Ishikawa (cell line): ENCODE results near the gene CRABP1.

Experiments used
- CEBPB ChIP-seq: IDR thresholded peaks from 2 replicates; pipeline ENCODE4 v1.6.1; 2012
- CREB1 ChIP-seq: IDR thresholded peaks from 2 replicates; pipeline ENCODE4 v1.6.1; 2012; ENCODE audit warnings: low read depth
- EGR1 ChIP-seq: IDR thresholded peaks from 2 replicates; pipeline ENCODE4 v1.6.1; 2012
- EP300 ChIP-seq: IDR thresholded peaks from 2 replicates; pipeline ENCODE4 v1.6.1; 2012; ENCODE audit warnings: borderline replicate concordance
- FOXM1 ChIP-seq: IDR thresholded peaks from 2 replicates; pipeline ENCODE4 v1.6.1; 2012; ENCODE audit warnings: low read depth, borderline replicate concordance
- NFIC ChIP-seq: IDR thresholded peaks from 2 replicates; pipeline ENCODE4 v1.6.1; 2012
- RAD21 ChIP-seq: IDR thresholded peaks from 2 replicates; pipeline ENCODE4 v1.6.1; 2012; ENCODE audit warnings: low read depth
- TAF1 ChIP-seq: IDR thresholded peaks from 2 replicates; pipeline ENCODE4 v1.6.1; 2012; ENCODE audit warnings: low read depth, mild to moderate bottlenecking
- TCF12 ChIP-seq: IDR thresholded peaks from 2 replicates; pipeline ENCODE4 v1.6.1; 2012; ENCODE audit warnings: low read depth
- TEAD4 ChIP-seq: IDR thresholded peaks from 2 replicates; pipeline ENCODE4 v1.6.1; 2012
- YY1 ChIP-seq: IDR thresholded peaks from 2 replicates; pipeline ENCODE4 v1.6.1; 2012; ENCODE audit warnings: low read depth
- ZBTB7A ChIP-seq: IDR thresholded peaks from 2 replicates; pipeline ENCODE4 v1.6.1; 2012; ENCODE audit warnings: low read depth
- TF ChIP-seq, protein P1 (sequence below): IDR thresholded peaks from 2 replicates; pipeline ENCODE4 v1.6.1; 2012; ENCODE audit warnings: low read depth, mild to moderate bottlenecking
- TF ChIP-seq, protein P2 (sequence below): IDR thresholded peaks from 2 replicates; pipeline ENCODE4 v1.6.1; 2012
- TF ChIP-seq, protein P3 (sequence below): IDR thresholded peaks from 2 replicates; pipeline ENCODE4 v1.6.1; 2012

The CRABP1 gene

DNA sequence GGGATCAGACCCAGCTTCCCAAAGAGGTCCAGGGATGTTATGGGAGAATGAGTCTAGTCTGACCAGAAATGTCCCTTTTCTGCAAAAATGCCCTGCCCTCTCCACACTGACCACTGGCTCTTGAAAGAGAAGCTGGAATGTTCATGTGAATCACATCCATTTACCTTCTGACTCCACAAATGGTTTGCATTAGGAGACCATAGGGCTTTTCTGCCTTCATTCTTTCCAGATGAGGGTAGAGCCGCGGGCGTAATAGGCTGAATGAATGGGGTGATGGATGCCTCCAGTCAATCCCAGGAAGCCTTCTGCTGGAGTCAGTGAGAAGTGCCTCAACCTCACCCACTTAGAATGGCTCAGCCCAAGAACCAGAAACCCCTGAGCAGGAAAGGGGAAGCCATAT lies 50.7 kb downstream of the CRABP1 start:
- no peak for TF ChIP-seq RAD21
- no peak for TF ChIP-seq TAF1
- TF ChIP-seq, protein P1, sequence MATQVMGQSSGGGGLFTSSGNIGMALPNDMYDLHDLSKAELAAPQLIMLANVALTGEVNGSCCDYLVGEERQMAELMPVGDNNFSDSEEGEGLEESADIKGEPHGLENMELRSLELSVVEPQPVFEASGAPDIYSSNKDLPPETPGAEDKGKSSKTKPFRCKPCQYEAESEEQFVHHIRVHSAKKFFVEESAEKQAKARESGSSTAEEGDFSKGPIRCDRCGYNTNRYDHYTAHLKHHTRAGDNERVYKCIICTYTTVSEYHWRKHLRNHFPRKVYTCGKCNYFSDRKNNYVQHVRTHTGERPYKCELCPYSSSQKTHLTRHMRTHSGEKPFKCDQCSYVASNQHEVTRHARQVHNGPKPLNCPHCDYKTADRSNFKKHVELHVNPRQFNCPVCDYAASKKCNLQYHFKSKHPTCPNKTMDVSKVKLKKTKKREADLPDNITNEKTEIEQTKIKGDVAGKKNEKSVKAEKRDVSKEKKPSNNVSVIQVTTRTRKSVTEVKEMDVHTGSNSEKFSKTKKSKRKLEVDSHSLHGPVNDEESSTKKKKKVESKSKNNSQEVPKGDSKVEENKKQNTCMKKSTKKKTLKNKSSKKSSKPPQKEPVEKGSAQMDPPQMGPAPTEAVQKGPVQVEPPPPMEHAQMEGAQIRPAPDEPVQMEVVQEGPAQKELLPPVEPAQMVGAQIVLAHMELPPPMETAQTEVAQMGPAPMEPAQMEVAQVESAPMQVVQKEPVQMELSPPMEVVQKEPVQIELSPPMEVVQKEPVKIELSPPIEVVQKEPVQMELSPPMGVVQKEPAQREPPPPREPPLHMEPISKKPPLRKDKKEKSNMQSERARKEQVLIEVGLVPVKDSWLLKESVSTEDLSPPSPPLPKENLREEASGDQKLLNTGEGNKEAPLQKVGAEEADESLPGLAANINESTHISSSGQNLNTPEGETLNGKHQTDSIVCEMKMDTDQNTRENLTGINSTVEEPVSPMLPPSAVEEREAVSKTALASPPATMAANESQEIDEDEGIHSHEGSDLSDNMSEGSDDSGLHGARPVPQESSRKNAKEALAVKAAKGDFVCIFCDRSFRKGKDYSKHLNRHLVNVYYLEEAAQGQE, result no peak
- TF ChIP-seq NFIC, result no peak
- no peak for TF ChIP-seq EP300
- TF ChIP-seq CEBPB, result no peak
- no peak for TF ChIP-seq EGR1
- no peak for TF ChIP-seq FOXM1
- TF ChIP-seq, protein P2, sequence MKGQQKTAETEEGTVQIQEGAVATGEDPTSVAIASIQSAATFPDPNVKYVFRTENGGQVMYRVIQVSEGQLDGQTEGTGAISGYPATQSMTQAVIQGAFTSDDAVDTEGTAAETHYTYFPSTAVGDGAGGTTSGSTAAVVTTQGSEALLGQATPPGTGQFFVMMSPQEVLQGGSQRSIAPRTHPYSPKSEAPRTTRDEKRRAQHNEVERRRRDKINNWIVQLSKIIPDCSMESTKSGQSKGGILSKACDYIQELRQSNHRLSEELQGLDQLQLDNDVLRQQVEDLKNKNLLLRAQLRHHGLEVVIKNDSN, result no peak
- no peak for TF ChIP-seq TEAD4
- TF ChIP-seq TCF12, result no peak
- no peak for TF ChIP-seq YY1
- TF ChIP-seq, protein P3, sequence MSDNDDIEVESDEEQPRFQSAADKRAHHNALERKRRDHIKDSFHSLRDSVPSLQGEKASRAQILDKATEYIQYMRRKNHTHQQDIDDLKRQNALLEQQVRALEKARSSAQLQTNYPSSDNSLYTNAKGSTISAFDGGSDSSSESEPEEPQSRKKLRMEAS, result no peak
- TF ChIP-seq CREB1, result no peak
- TF ChIP-seq ZBTB7A, result no peak

DNA sequence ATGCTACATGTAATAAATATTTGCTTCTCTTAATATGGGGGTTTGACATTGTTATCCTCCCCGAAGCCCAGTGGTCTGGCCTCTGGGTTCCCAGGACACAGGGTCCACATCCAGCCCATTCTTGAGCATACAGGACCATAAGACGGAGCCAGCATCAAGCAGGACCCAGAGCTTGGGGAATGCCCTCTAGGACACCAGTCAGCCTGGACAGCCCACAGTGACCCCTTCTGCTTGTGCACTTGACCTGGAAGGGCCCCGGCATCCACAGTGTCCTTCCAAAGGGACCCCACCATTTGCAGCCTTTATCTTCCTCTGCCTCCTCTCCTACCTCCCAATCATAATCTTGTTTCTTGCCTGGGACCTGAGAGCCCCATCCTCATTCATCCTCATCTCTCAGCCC lies 51.6 kb downstream of the CRABP1 start:
- TF ChIP-seq TCF12 (no peak), CEBPB (no peak), RAD21 (no peak), TEAD4 (no peak), FOXM1 (no peak), EGR1 (no peak), CREB1 (no peak), EP300 (no peak), ZBTB7A (no peak), YY1 (no peak)
- TF ChIP-seq, protein P1, result no peak
- TF ChIP-seq, protein P2, result no peak

DNA sequence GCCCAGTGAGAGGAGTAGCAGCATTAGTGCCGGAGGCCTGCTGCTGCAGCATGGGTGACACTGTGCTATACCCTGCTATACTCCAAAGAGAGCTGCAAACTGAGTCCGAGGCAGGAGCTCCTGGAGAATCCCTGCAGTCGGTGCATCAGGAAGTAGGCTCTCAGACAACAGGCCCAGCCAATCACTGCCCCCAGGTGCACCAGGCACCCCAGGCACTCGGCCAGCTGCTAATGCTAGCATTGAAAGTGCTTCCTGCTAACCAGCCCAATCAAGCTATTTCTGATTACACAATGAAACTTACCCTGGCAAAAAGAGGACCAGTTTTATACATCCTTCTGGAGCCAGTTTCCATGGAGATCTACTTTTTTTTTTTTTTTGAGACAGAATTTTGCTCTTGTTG lies 52.3 kb downstream of the CRABP1 start:
- TF ChIP-seq CREB1 (no peak), TEAD4 (no peak), TAF1 (no peak), TCF12 (no peak), EGR1 (no peak), NFIC (no peak), CEBPB (no peak), FOXM1 (no peak), RAD21 (no peak), YY1 (no peak)

DNA sequence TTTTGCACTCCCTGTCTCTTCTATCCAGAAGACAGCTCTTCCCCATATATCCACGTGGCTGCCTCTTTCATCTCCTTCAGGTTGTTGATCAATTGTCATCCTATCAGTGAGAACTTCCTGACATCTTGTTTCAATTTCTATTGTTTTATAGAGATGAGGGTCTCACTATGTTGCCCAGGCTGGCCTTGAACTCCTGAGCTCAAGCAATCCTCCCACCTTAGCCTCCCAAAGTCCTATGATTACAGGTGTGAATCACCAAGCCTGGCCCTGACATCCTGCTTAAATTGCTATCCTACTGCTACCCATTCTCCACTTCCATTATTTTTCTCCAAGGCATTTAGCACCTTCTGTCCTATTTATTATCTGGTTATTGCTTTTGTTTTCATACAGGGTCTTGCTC lies 53.0 kb downstream of the CRABP1 start:
- TF ChIP-seq, protein P1, result no peak
- no peak for TF ChIP-seq CEBPB
- no peak for TF ChIP-seq YY1
- no peak for TF ChIP-seq TCF12
- no peak for TF ChIP-seq EP300
- no peak for TF ChIP-seq CREB1
- no peak for TF ChIP-seq EGR1
- TF ChIP-seq, protein P3, result no peak
- TF ChIP-seq FOXM1, result no peak
- TF ChIP-seq TEAD4, result no peak
- TF ChIP-seq NFIC, result no peak
- TF ChIP-seq, protein P2, result no peak
- TF ChIP-seq TAF1, result no peak
- TF ChIP-seq ZBTB7A, result no peak
- TF ChIP-seq RAD21, result no peak
